Loucy (cell line): ENCODE data around the gene AMFR.

Experiments
- H2AFZ ChIP-seq: fragments of 200-600 bp; sonication (generic); 2 replicates; pipeline ENCODE4 v1.6.0; 2016; ENCODE audit warnings: antibody characterized with exemption, mild to moderate bottlenecking, low read length, moderate library complexity
- H3F3A ChIP-seq: fragments of 200-600 bp; 2 replicates; pipeline ENCODE4 v1.6.0; 2016; ENCODE audit warnings: antibody characterized with exemption, low read depth, mild to moderate bottlenecking
- H3K27me3 ChIP-seq: fragments of 200-600 bp; sonication (generic); 2 replicates; pipeline ENCODE4 v1.6.1; 2014; ENCODE audit warnings: low read length, mild to moderate bottlenecking; ENCODE audit not compliant: insufficient read depth, poor library complexity, severe bottlenecking
- H3K36me3 ChIP-seq: fragments of 200-600 bp; sonication (generic); 2 replicates; pipeline ENCODE4 v1.6.1; 2016; ENCODE audit warnings: low read length; ENCODE audit not compliant: insufficient read depth
- H3K4me1 ChIP-seq: fragments of 200-600 bp; sonication (generic); 2 replicates; pipeline ENCODE4 v1.5.1; 2014; ENCODE audit warnings: low read length, mild to moderate bottlenecking; ENCODE audit not compliant: insufficient read depth, poor library complexity, severe bottlenecking
- H3K4me2 ChIP-seq: fragments of 200-600 bp; sonication (generic); 2 replicates; pipeline ENCODE4 v1.6.0; 2014; ENCODE audit warnings: antibody characterized with exemption, low read length, low read depth, mild to moderate bottlenecking; ENCODE audit not compliant: poor library complexity, severe bottlenecking
- H3K4me3 ChIP-seq: fragments of 200-600 bp; sonication (generic); 2 replicates; pipeline ENCODE4 v1.5.1; 2014; ENCODE audit warnings: low read length, mild to moderate bottlenecking, mixed read lengths; ENCODE audit not compliant: poor library complexity, severe bottlenecking
- H3K79me2 ChIP-seq: fragments of 200-600 bp; sonication (generic); 2 replicates; pipeline ENCODE4 v1.6.1; 2014; ENCODE audit warnings: low read length; ENCODE audit not compliant: insufficient read depth
- H3K9ac ChIP-seq: fragments of 200-600 bp; sonication (generic); 2 replicates; pipeline ENCODE4 v1.6.0; 2014; ENCODE audit warnings: mild to moderate bottlenecking, low read depth, low read length, moderate library complexity; ENCODE audit not compliant: poor library complexity, severe bottlenecking
- H3K9me2 ChIP-seq: fragments of 200-600 bp; sonication (generic); replicated peaks from 2 replicates; pipeline ENCODE4 v1.6.1; 2016; ENCODE audit warnings: low read depth, low read length, mixed read lengths
- H3K9me3 ChIP-seq: fragments of 200-600 bp; sonication (generic); 2 replicates; pipeline ENCODE4 v1.6.1; 2014; ENCODE audit warnings: mild to moderate bottlenecking, antibody characterized with exemption, low read length, low read depth; ENCODE audit not compliant: insufficient read depth
- H4K20me1 ChIP-seq: fragments of 200-600 bp; sonication (generic); 2 replicates; pipeline ENCODE4 v1.6.0; 2014; ENCODE audit warnings: antibody characterized with exemption, low read length, mild to moderate bottlenecking; ENCODE audit not compliant: insufficient read depth, poor library complexity, severe bottlenecking
- EZH2phosphoT487 ChIP-seq: fragments of 200-600 bp; IDR thresholded peaks from 2 replicates; pipeline ENCODE4 v1.6.1; 2018; ENCODE audit warnings: antibody characterized with exemption, mild to moderate bottlenecking, moderate library complexity, borderline replicate concordance
- TF ChIP-seq, protein P1 (sequence below): fragments of 200-600 bp; sonication (generic); conservative IDR thresholded peaks from 2 replicates; pipeline ENCODE4 v1.5.1; 2014; ENCODE audit warnings: mild to moderate bottlenecking, antibody characterized with exemption, low read length

The AMFR gene

DNA sequence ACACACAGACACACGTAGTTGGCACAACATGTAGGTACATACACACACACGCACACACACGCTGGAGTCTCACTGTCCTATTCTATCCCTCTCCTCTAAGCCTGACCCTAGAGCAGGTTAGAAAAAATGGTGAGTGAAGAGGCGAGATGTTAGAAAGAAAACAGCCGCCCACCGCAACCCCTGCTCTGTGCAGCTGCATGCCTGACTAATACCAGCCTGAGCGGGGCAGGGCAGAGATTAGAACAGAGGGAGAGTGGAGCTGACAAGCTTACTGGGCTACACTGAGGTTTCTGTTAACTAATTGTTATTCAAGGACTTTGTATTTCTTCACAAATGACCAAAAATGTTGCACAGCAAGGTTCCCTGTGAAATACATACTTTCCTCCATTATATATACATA, 59.8 kb downstream of the AMFR start:
- Histone ChIP-seq H3K4me3 (no peak overlapping the region), H3K36me3 (peaks cover 68% of the 10 kb centered on the region; the same call in 1 of the 2 replicates), H3K4me1 (no peaks in the 10 kb centered on the region), H3K9ac (no peak overlapping the region), H2AFZ (no peak overlapping the region), H4K20me1 (no peaks in the 10 kb centered on the region), H3K4me2 (no peak overlapping the region), H3K79me2 (no peaks in the 10 kb centered on the region), H3K9me3 (no peaks in the 10 kb centered on the region), H3F3A (no peaks in the 10 kb centered on the region), H3K27me3 (no peaks in the 10 kb centered on the region), H3K9me2 (no peaks in the 10 kb centered on the region)
- no peak for TF ChIP-seq EZH2phosphoT487
- TF ChIP-seq, protein P1, sequence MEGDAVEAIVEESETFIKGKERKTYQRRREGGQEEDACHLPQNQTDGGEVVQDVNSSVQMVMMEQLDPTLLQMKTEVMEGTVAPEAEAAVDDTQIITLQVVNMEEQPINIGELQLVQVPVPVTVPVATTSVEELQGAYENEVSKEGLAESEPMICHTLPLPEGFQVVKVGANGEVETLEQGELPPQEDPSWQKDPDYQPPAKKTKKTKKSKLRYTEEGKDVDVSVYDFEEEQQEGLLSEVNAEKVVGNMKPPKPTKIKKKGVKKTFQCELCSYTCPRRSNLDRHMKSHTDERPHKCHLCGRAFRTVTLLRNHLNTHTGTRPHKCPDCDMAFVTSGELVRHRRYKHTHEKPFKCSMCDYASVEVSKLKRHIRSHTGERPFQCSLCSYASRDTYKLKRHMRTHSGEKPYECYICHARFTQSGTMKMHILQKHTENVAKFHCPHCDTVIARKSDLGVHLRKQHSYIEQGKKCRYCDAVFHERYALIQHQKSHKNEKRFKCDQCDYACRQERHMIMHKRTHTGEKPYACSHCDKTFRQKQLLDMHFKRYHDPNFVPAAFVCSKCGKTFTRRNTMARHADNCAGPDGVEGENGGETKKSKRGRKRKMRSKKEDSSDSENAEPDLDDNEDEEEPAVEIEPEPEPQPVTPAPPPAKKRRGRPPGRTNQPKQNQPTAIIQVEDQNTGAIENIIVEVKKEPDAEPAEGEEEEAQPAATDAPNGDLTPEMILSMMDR: no peak

DNA sequence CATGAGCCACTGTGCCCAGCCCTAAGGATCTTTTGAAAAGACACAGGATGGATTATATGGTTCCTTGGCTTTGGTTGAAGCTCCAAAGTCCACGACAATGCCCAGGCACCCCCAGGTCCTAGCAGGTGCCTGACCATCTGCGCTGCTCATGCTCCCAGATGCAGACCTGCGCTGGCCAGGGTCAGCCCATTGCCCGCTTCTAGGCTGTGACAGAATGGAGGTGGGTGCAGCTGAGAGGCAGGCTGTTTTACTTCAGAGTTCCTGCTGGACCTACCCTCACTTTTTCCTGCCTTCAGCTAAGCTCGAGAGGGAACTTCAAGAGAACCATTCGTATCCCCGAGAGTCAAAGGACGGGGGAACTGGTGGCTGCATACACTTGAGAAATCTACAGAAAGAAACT, 60.5 kb downstream of the AMFR start:
- H3K9ac ChIP-seq: no peak overlapping the region
- no peaks in the 10 kb centered on the region for H3K9me3 ChIP-seq
- H3K79me2 ChIP-seq: no peaks in the 10 kb centered on the region
- H2AFZ ChIP-seq: no peak overlapping the region
- no peaks in the 10 kb centered on the region for H3K4me1 ChIP-seq
- H3F3A ChIP-seq: no peaks in the 10 kb centered on the region
- no peak overlapping the region for H3K4me2 ChIP-seq
- H3K36me3 ChIP-seq: peaks cover 65% of the 10 kb centered on the region; the same call in 1 of the 2 replicates
- H3K27me3 ChIP-seq: no peaks in the 10 kb centered on the region
- H3K9me2 ChIP-seq: no peaks in the 10 kb centered on the region
- TF ChIP-seq, protein P1: no peak
- no peak for TF ChIP-seq EZH2phosphoT487
- H4K20me1 ChIP-seq: no peaks in the 10 kb centered on the region
- H3K4me3 ChIP-seq: no peak overlapping the region

DNA sequence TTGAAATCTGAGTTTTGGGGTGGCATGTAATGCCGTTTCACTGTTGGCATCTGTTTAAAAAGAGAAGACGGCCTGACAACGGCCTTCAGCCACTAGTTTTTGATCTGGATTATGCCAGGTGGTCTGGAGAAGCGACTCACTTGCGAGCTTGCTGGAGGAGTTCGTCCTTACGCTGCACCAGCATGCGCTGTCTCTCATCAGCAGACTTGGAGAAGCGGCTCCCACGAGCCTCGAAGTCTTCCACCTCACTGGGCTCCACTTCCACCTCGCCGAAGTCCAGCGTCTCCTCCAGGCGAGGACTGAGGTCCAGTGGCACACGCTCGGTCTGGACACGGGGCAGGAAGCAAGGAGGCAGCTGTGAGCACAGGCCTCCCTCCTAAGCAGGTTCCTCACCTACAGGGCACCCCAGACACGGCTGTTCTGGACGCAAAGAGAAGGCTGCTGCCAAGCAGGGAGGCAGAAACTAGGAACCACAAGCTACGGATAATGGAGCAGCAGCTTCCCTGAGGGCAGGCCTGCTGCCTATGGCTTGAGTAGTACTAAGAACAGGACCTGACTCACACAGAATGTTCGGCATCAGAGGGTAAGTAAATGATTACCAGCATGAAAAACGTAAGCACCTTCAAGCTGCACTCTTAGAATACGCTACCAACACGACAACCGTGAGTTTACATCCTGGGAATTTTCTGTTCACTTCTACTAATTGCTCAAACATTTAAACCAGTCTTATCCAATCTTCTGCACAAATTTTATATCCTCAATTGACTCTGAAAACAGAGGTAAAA, 61.4 kb downstream of the AMFR start:
- no peak for TF ChIP-seq EZH2phosphoT487
- TF ChIP-seq, protein P1: no peak
- Histone ChIP-seq H3K36me3 (peaks cover 56% of the 10 kb centered on the region; the same call in 1 of the 2 replicates), H3K4me2 (no peak overlapping the region), H3K4me3 (no peak overlapping the region), H3K4me1 (no peaks in the 10 kb centered on the region), H3K9me3 (no peaks in the 10 kb centered on the region), H3K9ac (no peak overlapping the region), H3F3A (no peaks in the 10 kb centered on the region), H4K20me1 (no peaks in the 10 kb centered on the region), H3K9me2 (no peaks in the 10 kb centered on the region), H2AFZ (no peak overlapping the region), H3K27me3 (no peaks in the 10 kb centered on the region), H3K79me2 (no peaks in the 10 kb centered on the region)
